Measurements from ENCODE around the gene FAM151A.

Gene FAM151A

GRCh38 chr1:54623216-54624007 lies at the start of gene FAM151A:
FAM151A (minus strand) TSS chr1:54623525; CDS start chr1:54623395, 130 bp downstream.
- DNase-seq: no peak

- DNase-seq: peak; percentile 60
Observed at GRCh38 chr1:54671985-54672608, 48.8 kb upstream of the FAM151A start.

GRCh38 chr1:54668567-54668966 lies 45.2 kb upstream of the FAM151A start:
- DNase-seq: no peak

- DNase-seq: no peak
Observed at GRCh38 chr1:54667797-54668196, 44.5 kb upstream of the FAM151A start.

- DNase-seq: no peak
Observed at GRCh38 chr1:54666333-54666732, 43.0 kb upstream of the FAM151A start.

DNA sequence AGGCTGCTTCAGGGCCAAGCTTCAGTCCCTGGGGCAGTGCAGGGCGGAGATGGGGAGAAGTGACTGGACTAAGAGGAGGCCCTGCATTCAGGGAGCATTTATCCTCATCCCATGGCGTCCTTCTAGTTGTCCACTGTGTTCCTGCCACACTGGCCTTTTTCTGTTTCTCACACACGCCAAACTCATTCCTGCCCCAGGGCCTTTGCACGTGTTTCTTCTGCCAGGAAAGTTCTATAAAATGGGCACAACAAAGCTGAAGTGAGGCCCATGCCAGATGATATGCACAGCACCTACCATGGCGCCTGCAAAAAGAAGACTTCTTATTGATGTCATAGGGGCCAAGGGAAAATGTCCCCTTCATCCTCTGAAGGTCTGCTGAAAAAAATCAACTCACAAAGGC lies 42.5 kb upstream of the FAM151A start:
- no peak for DNase-seq

DNA sequence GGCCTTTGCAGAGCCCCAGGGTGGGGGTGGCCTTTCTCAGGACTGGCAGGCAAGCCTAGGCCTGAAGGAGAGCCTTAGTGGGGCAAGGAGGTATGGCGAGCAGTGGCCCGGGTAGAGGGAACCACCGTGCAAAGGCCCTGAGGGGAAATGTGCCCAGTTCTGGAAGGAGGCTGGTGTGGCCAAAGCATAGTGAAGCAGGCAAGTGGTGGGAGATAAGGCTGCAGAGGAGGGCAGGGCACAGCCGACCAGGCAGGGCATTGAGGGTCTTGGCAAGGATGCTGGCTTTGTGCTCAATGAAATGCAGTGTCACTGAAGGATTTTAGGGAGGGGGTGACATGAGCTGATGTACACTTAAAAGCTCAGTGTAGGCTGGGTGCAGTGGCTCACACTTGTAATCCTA lies 41.0 kb upstream of the FAM151A start:
- DNase-seq: no peak

GRCh38 chr1:54663725-54664124 lies 40.4 kb upstream of the FAM151A start:
- no peak for DNase-seq

GRCh38 chr1:54658164-54658913 lies 35.0 kb upstream of the FAM151A start:
- no peak for DNase-seq

DNA sequence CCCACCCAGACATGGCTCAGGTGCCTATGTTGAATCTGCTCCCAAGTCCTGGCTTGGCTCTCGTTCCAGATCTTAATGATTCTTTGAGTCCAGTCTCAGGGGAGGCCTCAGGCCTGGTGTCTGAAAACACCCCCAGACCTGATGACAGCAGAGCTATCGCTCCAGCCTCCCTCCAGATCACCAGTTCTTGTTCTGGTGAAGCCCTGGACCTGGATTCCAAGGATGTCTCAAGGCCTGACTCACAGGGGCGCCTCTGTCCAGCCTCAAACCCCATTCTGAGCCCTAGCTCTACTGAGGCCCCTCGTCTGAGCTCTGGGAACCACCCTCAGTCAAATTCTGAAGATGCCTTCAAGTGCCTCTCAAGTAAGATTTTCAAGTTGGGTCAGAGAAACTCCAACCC lies 29.7 kb upstream of the FAM151A start:
- no peak for DNase-seq

DNA sequence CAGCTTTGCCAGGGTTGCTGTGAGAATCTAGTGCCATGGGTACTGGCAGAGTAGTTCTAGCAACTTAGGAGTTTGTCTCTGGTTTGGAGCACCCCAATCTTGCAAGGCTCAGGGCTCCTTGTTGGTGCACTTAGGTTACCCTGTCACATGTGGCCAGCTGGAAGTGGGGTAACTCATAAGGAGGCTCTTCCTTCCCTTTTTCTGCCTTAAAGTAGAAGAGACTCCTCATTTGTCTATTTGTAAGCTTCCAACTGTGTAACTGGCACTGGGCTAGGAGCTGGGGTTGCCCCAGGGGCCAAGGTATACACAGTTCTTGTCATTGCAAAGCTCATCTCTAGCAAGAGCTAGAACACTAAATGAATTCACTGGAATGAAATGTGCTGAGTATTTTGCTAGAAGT lies 28.8 kb upstream of the FAM151A start:
- no peak for DNase-seq

GRCh38 chr1:54651608-54652007 lies 28.3 kb upstream of the FAM151A start:
- no peak for DNase-seq

- no peak for DNase-seq
Observed at GRCh38 chr1:54650417-54650816, 27.1 kb upstream of the FAM151A start.

- DNase-seq: no peak
Observed at GRCh38 chr1:54649921-54650320, 26.6 kb upstream of the FAM151A start.

DNA sequence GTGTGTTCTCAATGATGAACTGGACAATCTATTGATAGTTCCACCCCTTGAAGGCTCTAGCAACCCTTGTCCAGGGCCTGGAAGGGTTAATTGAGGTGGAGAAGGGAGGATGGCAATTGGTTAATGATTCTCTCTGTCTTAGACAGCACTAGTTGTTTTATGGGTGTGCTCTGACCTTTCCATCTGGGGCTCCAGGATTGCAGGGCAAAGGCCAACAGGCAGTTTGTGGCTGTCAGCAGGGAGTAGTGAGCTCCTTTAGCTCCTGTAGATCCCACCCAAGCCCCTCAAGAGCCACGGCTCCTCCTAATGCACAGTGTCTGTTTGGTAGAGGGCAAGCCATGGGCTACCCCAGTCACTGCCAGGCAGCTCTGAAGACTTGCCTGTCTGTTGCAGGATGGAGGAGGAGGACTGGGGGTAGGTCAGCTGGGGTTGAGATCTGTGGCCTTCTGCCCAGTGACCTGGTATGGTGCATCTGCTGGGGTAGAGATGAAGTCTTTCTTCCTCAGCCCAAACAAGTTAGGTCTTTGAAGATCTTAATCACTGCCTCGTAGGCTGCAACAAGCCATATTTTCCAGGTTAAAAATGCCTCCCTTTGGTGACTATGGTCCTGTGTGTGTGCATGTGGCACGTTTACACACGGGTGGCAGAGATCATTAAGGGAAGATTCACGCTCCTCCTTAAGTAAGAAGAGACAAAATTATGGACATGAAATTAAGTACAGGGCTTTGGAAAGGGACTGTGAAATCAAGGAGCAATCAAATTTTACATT lies 26.0 kb upstream of the FAM151A start:
- no peak for DNase-seq

GRCh38 chr1:54645806-54646676 lies 22.7 kb upstream of the FAM151A start:
- no peak for DNase-seq

DNA sequence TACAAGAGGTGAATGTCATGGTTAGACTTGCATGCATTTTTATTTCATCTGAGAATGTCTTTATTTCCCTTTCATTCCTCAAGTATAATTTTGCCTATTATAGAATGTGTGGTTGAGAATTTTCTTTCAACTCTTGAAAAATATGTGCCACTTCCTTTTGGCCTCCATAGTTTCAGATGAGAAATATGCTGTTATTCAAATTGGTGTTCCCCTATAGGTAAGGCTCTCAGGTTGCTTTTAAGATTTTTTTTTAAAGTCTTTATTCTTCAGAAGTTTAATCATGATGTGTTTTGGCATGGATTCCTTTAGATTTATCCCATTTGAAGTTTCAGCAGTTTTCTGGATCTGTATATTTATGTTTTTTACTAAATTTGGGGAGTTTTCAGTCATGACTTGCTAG lies 20.4 kb upstream of the FAM151A start:
- no peak for DNase-seq

GRCh38 chr1:54640863-54641836 lies 17.8 kb upstream of the FAM151A start, which contains the start of gene MROH7:
MROH7 (plus strand) TSS chr1:54641786; CDS start chr1:54652927, 11,141 bp downstream.
- no peak for DNase-seq

DNA sequence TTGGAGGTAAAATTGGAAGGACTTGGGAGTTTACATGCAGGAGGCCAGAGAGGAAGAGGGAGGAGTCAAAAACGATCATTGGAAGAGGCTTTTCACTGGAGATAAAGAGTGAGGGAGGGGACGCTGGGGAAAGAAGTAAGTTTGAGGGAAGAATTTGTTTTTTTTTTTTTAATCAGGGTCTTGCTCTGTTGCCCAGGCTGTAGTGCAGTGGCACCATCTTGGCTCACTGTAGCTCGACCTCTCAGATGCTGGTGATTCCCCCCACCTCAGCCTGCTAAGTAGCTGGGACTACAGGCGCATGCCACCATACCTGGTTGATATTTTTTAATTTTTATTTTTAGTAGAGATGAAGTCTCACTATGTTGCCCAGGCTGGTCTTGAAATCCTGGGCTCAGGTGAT lies 17.0 kb upstream of the FAM151A start:
- no peak for DNase-seq
